ENCODE measurements around the gene SH3BGRL2. TPM values are rescaled to one million over a fixed set of nuclear protein-coding genes. Genes with fewer than 3 reads are reported as not detected.

Gene SH3BGRL2
- total RNA-seq, 1 experiment from 2014 or later, result 27.4 TPM

DNA sequence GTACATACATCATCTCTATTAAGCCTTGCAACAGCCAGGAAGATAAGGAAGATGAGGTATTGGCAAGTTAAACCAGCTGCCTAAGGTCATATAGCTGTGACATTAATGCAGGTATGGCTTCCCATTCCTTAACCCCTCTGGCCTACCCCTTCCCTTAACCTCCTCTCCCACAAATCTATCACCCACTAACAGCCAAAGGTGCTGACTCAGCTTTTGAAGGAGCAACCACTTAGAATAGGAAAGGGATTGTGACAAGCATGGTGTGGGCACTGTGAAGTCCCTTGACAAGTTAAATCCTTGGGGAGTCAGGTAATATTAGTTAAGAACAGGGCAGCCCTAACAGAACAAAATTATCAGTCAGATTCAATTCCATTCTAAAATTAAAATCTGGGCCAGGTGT, 5.4 kb upstream of the SH3BGRL2 start:
- Histone ChIP-seq H3K79me2 (ENCODE audit: low read depth) (no peaks in the 10 kb centered on the region), H3K27me3 (ENCODE audit: insufficient read depth, low read depth) (no peaks in the 10 kb centered on the region), H3F3A (ENCODE audit: insufficient read depth, low read depth) (no peaks in the 10 kb centered on the region), H3K9me2 (ENCODE audit: insufficient read depth) (no peaks in the 10 kb centered on the region), H3K4me2 (no peak overlapping the region), H3K36me3 (ENCODE audit: low read depth) (no peaks in the 10 kb centered on the region), H4K20me1 (ENCODE audit: insufficient read depth) (no peaks in the 10 kb centered on the region), H3K4me1 (replicated peaks; ENCODE audit: insufficient read depth) (peaks cover 8% of the 10 kb centered on the region; the same call in 1 of the 2 replicates), H2AFZ (no peak overlapping the region), H3K27ac (no peak overlapping the region), H3K9me3 (ENCODE audit: insufficient read depth, low read depth) (no peaks in the 10 kb centered on the region), H3K4me3 (no peak overlapping the region)
- DNase-seq, result no peak
- POLR2A ChIA-PET (ENCODE audit: unreplicated experiment), result no interaction called here
- intact Hi-C loops (cut with micrococcal nuclease; ENCODE audit: unreplicated experiment), result no loop called here
- CTCF ChIA-PET, result no interaction called here
- no TSS peak for BruUV-seq (replicated peaks)
- TF ChIP-seq EZH2 (IDR thresholded peaks at IDR 0.05; ENCODE audit: low read depth), result no peak
- TF ChIP-seq, protein P1, sequence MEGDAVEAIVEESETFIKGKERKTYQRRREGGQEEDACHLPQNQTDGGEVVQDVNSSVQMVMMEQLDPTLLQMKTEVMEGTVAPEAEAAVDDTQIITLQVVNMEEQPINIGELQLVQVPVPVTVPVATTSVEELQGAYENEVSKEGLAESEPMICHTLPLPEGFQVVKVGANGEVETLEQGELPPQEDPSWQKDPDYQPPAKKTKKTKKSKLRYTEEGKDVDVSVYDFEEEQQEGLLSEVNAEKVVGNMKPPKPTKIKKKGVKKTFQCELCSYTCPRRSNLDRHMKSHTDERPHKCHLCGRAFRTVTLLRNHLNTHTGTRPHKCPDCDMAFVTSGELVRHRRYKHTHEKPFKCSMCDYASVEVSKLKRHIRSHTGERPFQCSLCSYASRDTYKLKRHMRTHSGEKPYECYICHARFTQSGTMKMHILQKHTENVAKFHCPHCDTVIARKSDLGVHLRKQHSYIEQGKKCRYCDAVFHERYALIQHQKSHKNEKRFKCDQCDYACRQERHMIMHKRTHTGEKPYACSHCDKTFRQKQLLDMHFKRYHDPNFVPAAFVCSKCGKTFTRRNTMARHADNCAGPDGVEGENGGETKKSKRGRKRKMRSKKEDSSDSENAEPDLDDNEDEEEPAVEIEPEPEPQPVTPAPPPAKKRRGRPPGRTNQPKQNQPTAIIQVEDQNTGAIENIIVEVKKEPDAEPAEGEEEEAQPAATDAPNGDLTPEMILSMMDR (conservative IDR thresholded peaks at IDR 0.05), result no peak

DNA sequence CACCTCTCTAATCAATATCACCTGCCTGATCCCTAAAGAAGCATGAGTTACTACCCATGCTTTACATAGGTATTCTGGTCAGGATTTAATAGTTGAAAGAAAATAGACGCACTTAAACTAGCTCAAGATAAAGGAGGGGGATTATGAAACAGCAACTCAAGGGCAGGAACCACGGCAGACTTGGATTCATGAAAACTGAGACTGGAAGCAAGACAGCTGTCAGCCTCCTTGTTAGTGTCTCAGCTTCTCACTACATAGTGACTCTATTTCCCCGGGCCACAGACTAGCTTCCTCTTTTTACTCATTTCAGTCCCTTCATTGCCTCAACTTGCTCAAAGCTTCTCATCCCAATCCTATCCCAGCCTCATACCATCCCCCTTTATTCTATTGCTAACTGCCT, 4.3 kb upstream of the SH3BGRL2 start:
- no peak for DNase-seq
- H3F3A ChIP-seq (ENCODE audit: insufficient read depth, low read depth), result no peaks in the 10 kb centered on the region
- TF ChIP-seq EZH2 (IDR thresholded peaks at IDR 0.05; ENCODE audit: low read depth), result no peak
- TF ChIP-seq, protein P1 (conservative IDR thresholded peaks at IDR 0.05), result no peak
- H2AFZ ChIP-seq, result no peak overlapping the region
- no TSS peak for BruUV-seq (replicated peaks)
- intact Hi-C loops (cut with micrococcal nuclease; ENCODE audit: unreplicated experiment), result no loop called here
- H3K4me2 ChIP-seq, result no peak overlapping the region
- ChIA-PET CTCF (no interaction called here), POLR2A (ENCODE audit: unreplicated experiment) (no interaction called here)
- H4K20me1 ChIP-seq (ENCODE audit: insufficient read depth), result no peaks in the 10 kb centered on the region
- H3K4me1 ChIP-seq (replicated peaks; ENCODE audit: insufficient read depth), result peaks cover 8% of the 10 kb centered on the region; the same call in 1 of the 2 replicates
- H3K79me2 ChIP-seq (ENCODE audit: low read depth), result no peaks in the 10 kb centered on the region
- no peaks in the 10 kb centered on the region for H3K9me3 ChIP-seq (ENCODE audit: insufficient read depth, low read depth)
- no peaks in the 10 kb centered on the region for H3K9me2 ChIP-seq (ENCODE audit: insufficient read depth)
- no peaks in the 10 kb centered on the region for H3K27me3 ChIP-seq (ENCODE audit: insufficient read depth, low read depth)
- no peaks in the 10 kb centered on the region for H3K36me3 ChIP-seq (ENCODE audit: low read depth)
- H3K27ac ChIP-seq, result no peak overlapping the region
- H3K4me3 ChIP-seq, result no peak overlapping the region

DNA sequence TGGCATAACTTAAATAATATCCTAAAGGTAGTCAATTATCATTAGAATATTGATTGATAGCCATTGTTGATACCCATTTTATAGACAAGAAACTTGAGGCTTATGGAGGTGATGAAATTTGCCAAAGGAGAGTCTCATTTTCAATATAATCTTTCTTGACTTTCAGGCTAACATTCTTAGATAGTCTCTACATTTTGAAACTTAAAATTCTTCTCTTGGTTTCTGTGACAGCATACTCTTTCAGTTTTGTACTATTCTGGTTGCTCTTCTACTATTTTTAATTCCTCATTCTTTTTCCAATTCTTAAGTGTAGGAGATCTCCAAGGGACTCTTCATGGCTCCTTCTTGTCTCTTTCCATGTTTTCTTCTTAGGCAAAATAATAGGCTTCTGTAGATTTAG, 3.7 kb upstream of the SH3BGRL2 start:
- no peaks in the 10 kb centered on the region for H3K79me2 ChIP-seq (ENCODE audit: low read depth)
- H4K20me1 ChIP-seq (ENCODE audit: insufficient read depth), result no peaks in the 10 kb centered on the region
- no peak overlapping the region for H3K4me2 ChIP-seq
- no peak overlapping the region for H3K27ac ChIP-seq
- H3K27me3 ChIP-seq (ENCODE audit: insufficient read depth, low read depth), result no peaks in the 10 kb centered on the region
- no peak overlapping the region for H3K4me3 ChIP-seq
- BruUV-seq (replicated peaks), result no TSS peak
- DNase-seq, result no peak
- no peak for TF ChIP-seq EZH2 (IDR thresholded peaks at IDR 0.05; ENCODE audit: low read depth)
- TF ChIP-seq, protein P1 (conservative IDR thresholded peaks at IDR 0.05), result no peak
- CTCF ChIA-PET, result no interaction called here
- no peaks in the 10 kb centered on the region for H3F3A ChIP-seq (ENCODE audit: insufficient read depth, low read depth)
- no peaks in the 10 kb centered on the region for H3K9me3 ChIP-seq (ENCODE audit: insufficient read depth, low read depth)
- no peaks in the 10 kb centered on the region for H3K9me2 ChIP-seq (ENCODE audit: insufficient read depth)
- POLR2A ChIA-PET (ENCODE audit: unreplicated experiment), result no interaction called here
- H2AFZ ChIP-seq, result no peak overlapping the region
- H3K36me3 ChIP-seq (ENCODE audit: low read depth), result no peaks in the 10 kb centered on the region
- peaks cover 13% of the 10 kb centered on the region; the same call in 1 of the 2 replicates for H3K4me1 ChIP-seq (replicated peaks; ENCODE audit: insufficient read depth)
- intact Hi-C loops (cut with micrococcal nuclease; ENCODE audit: unreplicated experiment), result no loop called here
